HS-27A (cell line): ENCODE data around the gene EP400.
"Not testable (repeated sequence)": the region's sequence is repeated elsewhere in the genome, so short reads cannot be mapped to it uniquely, and the experiment has no call there.

Source experiments
- DNase-seq: peaks from one replicate; pipeline ENCODE4 v3.0.0-alpha.2; 2012; ENCODE audit warnings: low read depth, missing footprints

Gene EP400

DNA sequence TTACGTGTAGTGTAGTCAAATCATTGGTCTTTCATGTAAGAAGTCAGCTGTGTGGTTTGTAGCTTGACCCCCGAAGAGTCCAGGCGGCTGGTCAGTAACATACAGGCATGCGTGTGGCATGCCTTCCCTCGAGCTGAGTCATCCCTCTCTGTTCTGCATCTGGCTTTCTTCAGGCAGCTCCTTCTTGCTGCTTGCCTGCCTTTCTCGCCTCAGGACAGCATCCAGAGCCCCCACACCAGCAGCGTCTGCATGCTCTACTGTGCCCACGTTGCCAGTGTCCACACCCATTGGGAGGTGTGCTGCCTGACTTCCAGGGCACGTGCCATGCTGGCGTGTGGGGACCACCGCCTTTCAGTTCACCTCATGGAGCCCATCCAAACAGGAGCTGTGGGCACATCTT, 96.8 kb downstream of the EP400 start:
- DNase-seq = no peak

DNA sequence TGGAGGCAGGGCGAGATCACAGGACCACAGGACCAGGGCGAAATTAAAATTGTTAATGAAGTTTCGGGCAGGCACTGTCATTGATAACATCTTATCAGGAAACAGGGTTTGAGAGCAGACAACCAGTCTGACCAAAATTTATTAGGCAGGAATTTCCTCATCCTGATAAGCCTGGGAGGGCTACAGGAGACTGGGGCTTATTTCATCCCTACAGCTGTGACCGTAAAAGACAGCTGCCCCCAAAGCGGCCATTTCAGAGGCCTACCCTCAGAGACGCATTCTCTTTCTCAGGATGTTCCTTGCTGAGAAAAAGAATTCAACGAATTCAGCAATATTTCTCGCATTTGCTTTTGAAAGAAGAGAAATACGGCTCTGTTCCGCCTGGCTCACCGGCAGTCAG, 97.9 kb downstream of the EP400 start:
- not testable (repeated sequence) for DNase-seq

- DNase-seq = no peak
Measured at GRCh38 chr12:132049442-132049841, 99.7 kb downstream of the EP400 start.

- DNase-seq = no peak
Measured at GRCh38 chr12:132049876-132050275, 100.1 kb downstream of the EP400 start.

- DNase-seq = not testable (repeated sequence)
Measured at GRCh38 chr12:132051718-132052117, 102.0 kb downstream of the EP400 start.

- DNase-seq = no peak
Measured at GRCh38 chr12:132052196-132052932, 102.6 kb downstream of the EP400 start.

GRCh38 chr12:132053338-132054330, 103.9 kb downstream of the EP400 start:
- DNase-seq = no peak

- no peak for DNase-seq
Measured at GRCh38 chr12:132054983-132055382, 105.2 kb downstream of the EP400 start.

DNA sequence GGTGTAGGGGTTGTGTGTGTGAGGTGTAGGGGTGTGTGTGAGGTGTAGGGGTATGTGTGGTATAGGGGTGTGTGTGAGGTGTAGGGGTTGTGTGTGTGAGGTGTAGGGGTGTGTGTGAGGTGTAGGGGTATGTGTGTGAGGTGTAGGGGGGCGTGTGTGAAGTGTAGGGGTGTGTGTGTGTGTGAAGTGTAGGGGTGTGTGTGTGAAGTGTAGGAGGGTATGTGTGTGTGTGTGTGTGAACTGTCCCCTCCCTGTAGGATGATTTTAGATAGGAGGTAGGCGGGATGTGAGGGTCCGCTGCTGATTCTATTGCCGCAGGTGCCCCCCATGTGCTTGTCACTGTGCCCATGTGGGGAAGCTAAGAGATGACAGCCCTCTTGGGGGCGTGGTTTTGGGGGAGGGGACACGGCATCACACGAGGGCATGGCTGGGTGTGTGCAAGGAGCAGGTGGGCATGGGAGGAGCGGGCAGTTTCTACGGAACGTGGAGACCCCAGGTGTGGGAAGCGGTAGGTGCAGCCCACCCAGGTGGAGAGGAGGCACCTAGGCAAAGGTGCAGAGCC, 105.9 kb downstream of the EP400 start:
- no peak for DNase-seq

DNA sequence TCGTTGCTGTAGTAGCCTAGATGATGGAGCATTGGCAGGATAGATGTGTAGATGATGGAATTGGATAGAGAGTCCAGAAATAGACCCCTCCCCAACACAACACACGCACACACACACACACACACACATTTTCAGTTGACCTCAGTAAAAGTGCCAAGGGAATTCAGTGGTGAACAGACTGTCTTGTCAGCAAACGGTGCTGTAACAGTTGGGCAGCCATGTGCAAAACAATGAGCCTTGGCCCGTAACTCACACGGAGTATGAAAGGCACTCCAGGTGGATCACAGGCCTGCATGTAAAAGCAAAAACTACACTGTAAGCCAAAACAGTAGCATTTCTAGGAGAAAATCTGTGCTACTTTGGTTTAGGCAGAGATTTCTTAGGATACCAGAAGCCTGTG, 106.6 kb downstream of the EP400 start:
- DNase-seq = no peak

DNA sequence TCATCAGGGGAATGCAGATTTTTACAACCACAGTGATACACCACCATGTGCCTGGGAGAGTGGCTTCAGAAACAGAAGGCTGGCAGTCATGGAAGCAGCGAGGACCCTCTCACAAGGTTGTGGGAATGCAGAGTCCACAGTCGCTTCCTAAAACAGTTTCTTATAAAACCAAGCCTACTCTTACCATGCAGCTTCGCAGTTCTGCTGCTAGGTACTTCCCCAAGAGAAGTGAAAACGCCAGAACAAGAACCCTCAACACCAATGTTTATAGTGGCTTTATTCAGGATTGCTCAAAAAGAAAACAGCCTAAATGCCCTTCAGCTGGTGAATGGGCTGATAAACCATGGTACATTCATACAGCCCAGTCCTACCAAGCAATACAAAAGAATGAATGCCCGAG, 107.2 kb downstream of the EP400 start:
- DNase-seq = no peak

DNA sequence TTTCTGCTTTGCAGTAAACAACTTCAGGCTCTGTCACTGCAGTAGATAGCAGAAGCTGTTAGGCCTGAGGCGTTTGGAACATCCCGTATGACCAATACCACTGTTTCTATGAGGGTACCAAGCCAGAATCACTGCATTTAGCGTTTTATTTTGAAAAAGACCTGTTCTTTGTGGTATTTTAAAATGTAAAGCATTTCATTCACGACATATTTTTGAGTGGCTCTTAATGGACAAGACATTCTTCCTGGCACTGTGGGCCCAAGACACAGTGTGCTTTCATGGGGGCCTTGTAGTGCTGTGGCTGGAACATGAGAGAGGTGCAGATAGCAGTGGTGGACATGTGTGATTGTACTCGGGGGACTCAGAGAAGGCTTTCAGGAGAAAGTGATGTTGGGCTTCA, 107.9 kb downstream of the EP400 start:
- no peak for DNase-seq

DNA sequence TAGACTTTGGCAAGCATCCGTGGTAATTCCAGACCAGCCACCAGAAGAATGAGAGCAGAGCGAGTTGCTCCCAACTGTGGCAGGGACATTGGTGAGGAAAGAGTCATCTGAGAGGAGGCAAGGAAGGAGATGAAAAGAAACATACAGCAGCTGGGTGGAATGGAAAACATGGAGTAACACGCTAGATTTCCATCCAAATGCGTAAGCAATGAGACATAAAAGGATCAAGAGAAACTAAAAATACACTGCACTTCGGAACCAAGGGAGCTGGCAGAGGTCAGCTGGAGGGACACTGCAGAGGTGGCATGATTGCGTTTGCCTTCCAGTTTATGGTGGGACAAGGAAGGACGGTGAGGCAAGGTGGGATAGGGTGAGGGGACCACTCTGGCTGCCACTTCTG, 111.5 kb downstream of the EP400 start:
- DNase-seq = no peak

- no peak for DNase-seq
Measured at GRCh38 chr12:132061641-132062430, 112.1 kb downstream of the EP400 start.

DNA sequence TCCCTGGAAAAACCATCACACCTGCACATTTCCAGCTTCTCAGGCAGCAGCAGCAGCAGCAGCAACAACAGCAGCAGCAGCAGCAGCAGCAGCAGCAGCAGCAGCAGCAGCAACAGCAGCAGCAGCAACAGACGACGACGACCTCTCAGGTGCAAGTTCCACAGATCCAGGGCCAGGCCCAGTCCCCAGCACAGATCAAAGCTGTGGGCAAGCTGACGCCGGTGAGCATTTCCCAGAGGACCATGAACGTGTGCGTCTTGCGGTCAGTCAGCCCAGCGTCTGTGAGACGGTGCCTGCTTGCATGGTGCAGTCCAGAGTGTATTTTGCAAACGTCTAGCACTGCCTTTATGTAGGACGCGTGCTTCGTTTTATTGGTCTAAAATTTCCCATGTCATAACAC, 112.7 kb downstream of the EP400 start:
- DNase-seq = no peak

- DNase-seq = no peak
Measured at GRCh38 chr12:132063491-132063890, 113.7 kb downstream of the EP400 start.

GRCh38 chr12:132064631-132065030, 114.9 kb downstream of the EP400 start:
- no peak for DNase-seq

DNA sequence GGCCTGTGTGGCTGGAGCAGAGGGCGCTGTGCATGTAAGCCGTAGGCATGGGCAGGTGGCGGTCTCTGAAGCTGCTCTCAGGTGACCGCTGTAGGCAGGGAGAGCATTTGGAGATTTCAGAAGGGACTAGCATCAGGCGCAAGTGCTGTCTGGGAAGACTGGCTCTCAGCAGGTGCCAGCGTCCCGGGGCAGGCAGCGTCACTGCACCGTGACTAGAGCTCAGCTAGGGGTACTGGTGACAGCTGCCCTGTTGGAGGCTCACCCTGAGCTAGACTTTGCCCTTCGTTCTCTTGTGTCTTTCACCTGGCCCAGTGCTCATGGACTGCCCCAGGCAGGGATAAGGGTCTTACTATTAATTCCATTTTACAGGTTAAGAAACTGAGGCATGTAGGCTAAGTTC, 115.5 kb downstream of the EP400 start:
- DNase-seq = no peak

GRCh38 chr12:132065609-132066344, 116.0 kb downstream of the EP400 start:
- no peak for DNase-seq

GRCh38 chr12:132066345-132066685, 116.6 kb downstream of the EP400 start:
- DNase-seq = no peak

DNA sequence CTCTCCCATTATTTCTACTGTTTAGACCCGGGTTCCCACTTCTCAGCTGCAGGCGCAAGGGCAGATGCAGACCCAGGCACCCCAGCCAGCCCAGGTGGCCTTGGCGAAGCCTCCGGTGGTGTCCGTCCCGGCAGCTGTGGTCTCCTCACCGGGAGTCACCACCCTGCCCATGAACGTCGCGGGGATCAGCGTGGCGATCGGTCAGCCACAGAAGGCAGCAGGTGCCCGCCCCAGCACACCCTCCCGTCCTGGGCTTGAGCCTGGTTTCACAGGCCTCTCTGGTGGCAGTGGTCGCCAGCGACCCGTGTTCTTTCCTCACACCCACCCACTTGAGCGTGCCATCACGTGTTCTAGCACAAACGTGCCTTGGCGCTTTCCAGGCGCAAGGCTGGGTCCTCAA, 117.0 kb downstream of the EP400 start:
- DNase-seq = no peak
